Mononuclear cell (primary cell): ENCODE results near the gene ZNF814. TPM values are rescaled to one million over a fixed set of nuclear protein-coding genes. Genes with fewer than 3 reads are reported as not detected.
"Not testable (repeated sequence)": the region's sequence is repeated elsewhere in the genome, so short reads cannot be mapped to it uniquely, and the experiment has no call there.

Experiments used
- H3K27me3 ChIP-seq: 2 replicates; pipeline ENCODE4 v1.6.0; 2011; ENCODE audit warnings: low read length, control low read depth; ENCODE audit not compliant: insufficient read depth
- H3K4me1 ChIP-seq: 2 replicates; pipeline ENCODE4 v1.5.1; 2011; ENCODE audit warnings: mild to moderate bottlenecking, low read length, control low read depth; ENCODE audit not compliant: insufficient read depth
- H3K4me3 ChIP-seq: 2 replicates; pipeline ENCODE4 v1.5.1; 2011; ENCODE audit warnings: mild to moderate bottlenecking, low read length, moderate library complexity
- H3K9me3 ChIP-seq: 2 replicates; pipeline ENCODE4 v1.5.1; 2011; ENCODE audit warnings: low read depth, mild to moderate bottlenecking, control low read depth, low read length
- total RNA-seq: library from RNA; depleted of rRNA; stranded (reverse); fragments of >200 nt; gene quantifications from one replicate; pipeline ENCODE4 v1.2.3, GENCODE V29; 2012

The ZNF814 gene
- total RNA-seq, 1 donor: 25.6 TPM

- H3K4me1 ChIP-seq, H3K27me3 ChIP-seq, H3K4me3 ChIP-seq, H3K9me3 ChIP-seq: not testable (repeated sequence)
Measured at GRCh38 chr19:57836991-57837390, 51.8 kb downstream of the ZNF814 start.

GRCh38 chr19:57830071-57830602 lies 58.7 kb downstream of the ZNF814 start, which contains the start of gene ZNF587B:
Gene ZNF587B, plus strand, starts transcription at chr19:57830299. Its CDS starts 230 bp downstream, at chr19:57830529.
- Histone ChIP-seq H3K27me3 (no peaks in the 10 kb centered on the region), H3K4me1 (no peaks in the 10 kb centered on the region), H3K9me3 (no peaks in the 10 kb centered on the region), H3K4me3 (no peak within 1 kb of the TSS)

DNA sequence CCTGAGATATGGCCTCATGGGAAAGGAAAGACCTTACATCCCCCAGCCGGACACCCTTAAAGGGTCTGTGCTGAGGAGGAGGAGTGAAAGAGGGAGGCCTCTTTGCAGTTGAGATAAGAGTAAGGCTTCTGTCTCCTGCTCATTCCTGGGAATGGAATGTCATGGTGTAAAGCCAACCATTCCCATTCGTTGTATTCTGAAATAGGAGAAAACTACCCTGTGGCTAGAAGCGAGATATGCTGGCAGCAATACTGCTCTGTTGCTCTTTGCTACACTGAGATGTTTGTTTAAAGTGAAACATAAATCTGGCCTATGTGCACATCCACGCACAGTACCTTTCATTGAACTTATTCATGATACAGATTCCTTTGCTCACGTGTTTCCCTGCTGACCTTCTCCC lies 59.5 kb downstream of the ZNF814 start:
- Histone ChIP-seq H3K4me3 (no peak overlapping the region), H3K9me3 (no peaks in the 10 kb centered on the region), H3K4me1 (no peaks in the 10 kb centered on the region)

GRCh38 chr19:57825511-57825910 lies 63.3 kb downstream of the ZNF814 start:
- Histone ChIP-seq H3K9me3 (no peaks in the 10 kb centered on the region), H3K27me3 (no peaks in the 10 kb centered on the region), H3K4me1 (peaks cover 5% of the 10 kb centered on the region), H3K4me3 (no peak overlapping the region)

More for the DNA sequence above, 59.5 kb downstream of the ZNF814 start:
- H3K27me3 ChIP-seq: no peaks in the 10 kb centered on the region

DNA sequence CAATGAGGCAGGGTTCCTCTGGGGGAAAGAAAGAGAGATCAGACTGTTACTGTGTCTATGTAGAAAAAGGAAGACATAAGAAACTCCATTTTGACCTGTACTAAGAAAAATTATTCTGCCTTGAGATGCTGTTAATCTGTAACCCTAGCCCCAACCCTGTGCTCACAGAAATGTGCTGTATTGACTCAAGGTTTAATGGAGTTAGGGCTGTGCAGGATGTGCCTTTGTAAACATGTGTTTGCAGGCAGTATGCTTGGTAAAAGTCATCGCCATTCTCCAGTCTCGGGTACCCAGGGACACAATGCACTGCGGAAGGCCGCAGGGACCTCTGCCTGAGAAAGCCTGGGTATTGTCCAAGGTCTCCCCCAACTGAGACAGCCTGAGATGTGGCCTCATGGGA lies 65.2 kb downstream of the ZNF814 start:
- not testable (repeated sequence) for H3K27me3 ChIP-seq, H3K9me3 ChIP-seq, H3K4me3 ChIP-seq
- peaks cover 14% of the 10 kb centered on the region for H3K4me1 ChIP-seq

- not testable (repeated sequence) for H3K9me3 ChIP-seq, H3K27me3 ChIP-seq, H3K4me3 ChIP-seq
- H3K4me1 ChIP-seq: peaks cover 16% of the 10 kb centered on the region
Measured at GRCh38 chr19:57823155-57823554, 65.7 kb downstream of the ZNF814 start.

DNA sequence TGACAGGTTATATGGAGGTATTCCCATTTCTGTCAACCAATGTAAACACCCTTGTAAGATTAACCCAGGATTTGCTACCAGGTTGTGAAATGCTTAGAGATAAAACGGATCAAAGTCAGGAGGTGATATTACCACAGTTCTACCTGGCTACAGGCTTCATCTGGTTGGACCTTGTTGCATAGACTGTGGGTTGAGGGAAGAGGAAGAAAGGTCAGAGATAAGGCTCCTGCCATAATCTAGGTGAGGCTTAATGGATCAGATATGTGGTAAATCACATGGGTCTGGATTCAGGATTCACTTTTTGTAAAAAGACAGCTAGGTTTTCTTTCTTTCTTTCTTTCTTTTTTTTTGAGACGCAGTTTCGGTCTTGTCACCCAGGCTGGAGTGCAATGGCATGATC lies 67.3 kb downstream of the ZNF814 start:
- peaks cover 16% of the 10 kb centered on the region for H3K4me1 ChIP-seq
- not testable (repeated sequence) for H3K9me3 ChIP-seq, H3K4me3 ChIP-seq, H3K27me3 ChIP-seq

DNA sequence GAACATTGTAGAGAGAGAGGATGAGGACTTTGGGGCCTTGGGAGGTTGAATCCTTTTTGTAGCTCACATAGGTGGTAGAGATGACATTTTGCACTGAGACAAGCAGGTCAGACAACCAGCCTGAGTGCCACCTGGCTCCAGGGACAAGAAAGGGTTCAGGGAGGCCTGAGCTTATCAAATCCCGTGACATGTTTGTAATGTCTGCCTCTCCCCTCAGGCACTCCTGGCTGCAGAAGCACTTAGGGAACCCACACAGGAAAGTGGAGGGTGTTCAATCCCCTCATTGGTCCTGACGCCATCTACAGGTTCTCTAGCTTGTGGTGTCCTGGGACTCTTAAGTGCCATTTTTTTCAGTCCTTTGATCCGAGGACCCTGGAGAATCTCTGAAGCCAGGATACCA lies 67.7 kb downstream of the ZNF814 start:
- H3K27me3 ChIP-seq, H3K4me3 ChIP-seq: not testable (repeated sequence)

GRCh38 chr19:57820599-57820998 lies 68.2 kb downstream of the ZNF814 start:
- Histone ChIP-seq H3K4me1 (peaks cover 17% of the 10 kb centered on the region), H3K27me3 (no peaks in the 10 kb centered on the region), H3K9me3 (no peaks in the 10 kb centered on the region), H3K4me3 (no peak overlapping the region)

More for the DNA sequence above, 67.7 kb downstream of the ZNF814 start:
- H3K4me1 ChIP-seq: peaks cover 16% of the 10 kb centered on the region
- not testable (repeated sequence) for H3K9me3 ChIP-seq

GRCh38 chr19:57819475-57820148 lies 69.2 kb downstream of the ZNF814 start:
- Histone ChIP-seq H3K4me3 (peak overlapping the region; percentile 71), H3K9me3 (no peaks in the 10 kb centered on the region)

DNA sequence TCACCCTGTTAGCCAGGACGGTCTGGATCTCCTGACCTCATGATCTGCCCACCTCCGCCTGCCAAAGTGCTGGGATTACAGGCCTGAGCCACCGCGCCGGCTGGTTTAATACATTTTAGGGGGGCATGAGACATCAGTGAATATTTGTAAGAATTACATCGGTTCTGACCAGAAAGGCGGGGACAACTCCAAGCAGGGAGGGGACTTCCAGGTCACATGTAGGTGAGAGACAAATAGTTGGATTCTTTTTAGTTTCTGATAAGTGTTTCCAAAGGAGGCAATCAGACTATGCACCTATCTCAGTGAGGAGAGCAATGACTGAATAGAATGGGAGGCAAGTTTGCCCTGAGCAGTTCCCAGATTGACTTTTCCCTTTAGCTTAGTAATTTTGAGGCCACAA lies 70.5 kb downstream of the ZNF814 start:
- peaks cover 34% of the 10 kb centered on the region for H3K4me1 ChIP-seq
- no peaks in the 10 kb centered on the region for H3K27me3 ChIP-seq
- no peak overlapping the region for H3K4me3 ChIP-seq
- no peaks in the 10 kb centered on the region for H3K9me3 ChIP-seq

More at GRCh38 chr19:57819475-57820148, 69.2 kb downstream of the ZNF814 start:
- H3K27me3 ChIP-seq: no peaks in the 10 kb centered on the region
- H3K4me1 ChIP-seq: peaks cover 24% of the 10 kb centered on the region

DNA sequence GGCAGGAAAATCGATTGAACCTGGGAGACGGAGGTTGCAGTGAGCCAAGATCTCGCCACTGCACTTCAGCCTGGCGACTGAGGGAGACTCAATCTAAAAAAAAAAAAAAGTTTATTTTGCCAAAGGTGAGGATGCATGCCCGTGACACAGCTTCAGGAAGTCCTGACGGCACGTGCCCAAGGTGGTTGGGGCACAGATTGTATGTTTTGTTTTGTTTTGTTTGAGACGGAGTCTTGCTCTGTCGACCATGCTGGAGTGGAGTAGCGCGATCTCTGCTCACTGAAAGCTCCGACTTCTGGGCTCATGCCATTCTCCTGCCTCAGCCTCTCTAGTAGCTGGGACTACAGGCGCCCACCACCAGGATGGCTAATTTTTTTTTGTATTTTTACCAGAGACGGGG lies 70.9 kb downstream of the ZNF814 start:
- H3K4me3 ChIP-seq: no peak overlapping the region

GRCh38 chr19:57816652-57817051 lies 72.2 kb downstream of the ZNF814 start:
- no peaks in the 10 kb centered on the region for H3K27me3 ChIP-seq
- no peak overlapping the region for H3K4me3 ChIP-seq
- peaks cover 50% of the 10 kb centered on the region for H3K4me1 ChIP-seq
- H3K9me3 ChIP-seq: no peaks in the 10 kb centered on the region

More for the DNA sequence above, 70.9 kb downstream of the ZNF814 start:
- peaks cover 38% of the 10 kb centered on the region for H3K4me1 ChIP-seq
- H3K9me3 ChIP-seq: no peaks in the 10 kb centered on the region
- H3K27me3 ChIP-seq: no peaks in the 10 kb centered on the region

DNA sequence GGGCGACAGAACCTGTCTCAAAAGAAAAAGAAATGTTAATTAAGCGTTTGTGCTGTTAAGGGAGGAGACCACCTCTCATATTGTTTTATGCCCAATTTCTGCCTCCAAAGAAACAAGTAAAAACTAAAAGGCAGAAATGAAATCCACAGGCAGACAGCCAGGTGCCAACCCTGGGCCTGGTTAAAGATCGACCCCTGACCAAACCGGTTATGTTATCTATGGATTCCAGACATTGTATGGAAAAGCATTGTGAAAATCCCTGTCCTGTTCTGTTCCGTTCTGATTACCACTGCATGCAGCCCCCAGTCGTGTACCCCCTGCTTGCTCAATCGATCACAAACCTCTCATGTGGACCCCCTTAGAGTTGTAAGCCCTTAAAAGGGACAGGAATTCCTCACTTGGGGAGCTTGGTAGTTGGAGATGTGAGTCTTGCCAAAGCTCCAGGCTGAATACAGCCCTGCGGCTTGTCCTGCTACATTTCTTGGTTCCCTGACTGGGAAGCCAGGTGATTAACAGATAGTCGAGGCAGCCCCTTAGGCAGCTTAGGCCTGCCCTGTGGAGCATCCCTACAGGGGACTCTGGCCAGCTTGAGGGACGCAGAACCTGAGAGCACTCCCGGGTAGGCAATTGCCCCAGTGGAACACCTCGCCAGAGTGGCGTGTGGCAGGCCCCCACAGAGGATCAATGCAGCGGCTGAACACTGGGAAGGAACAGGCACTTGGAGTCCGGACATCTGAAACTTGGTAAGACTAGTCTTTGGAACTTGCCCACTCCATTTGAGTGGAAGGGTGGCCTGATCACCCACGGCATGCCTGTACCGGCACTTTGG lies 73.4 kb downstream of the ZNF814 start:
- no peaks in the 10 kb centered on the region for H3K9me3 ChIP-seq
- peak overlapping the region; percentile 59 for H3K4me3 ChIP-seq
- H3K27me3 ChIP-seq: no peaks in the 10 kb centered on the region
- H3K4me1 ChIP-seq: peaks cover 44% of the 10 kb centered on the region

DNA sequence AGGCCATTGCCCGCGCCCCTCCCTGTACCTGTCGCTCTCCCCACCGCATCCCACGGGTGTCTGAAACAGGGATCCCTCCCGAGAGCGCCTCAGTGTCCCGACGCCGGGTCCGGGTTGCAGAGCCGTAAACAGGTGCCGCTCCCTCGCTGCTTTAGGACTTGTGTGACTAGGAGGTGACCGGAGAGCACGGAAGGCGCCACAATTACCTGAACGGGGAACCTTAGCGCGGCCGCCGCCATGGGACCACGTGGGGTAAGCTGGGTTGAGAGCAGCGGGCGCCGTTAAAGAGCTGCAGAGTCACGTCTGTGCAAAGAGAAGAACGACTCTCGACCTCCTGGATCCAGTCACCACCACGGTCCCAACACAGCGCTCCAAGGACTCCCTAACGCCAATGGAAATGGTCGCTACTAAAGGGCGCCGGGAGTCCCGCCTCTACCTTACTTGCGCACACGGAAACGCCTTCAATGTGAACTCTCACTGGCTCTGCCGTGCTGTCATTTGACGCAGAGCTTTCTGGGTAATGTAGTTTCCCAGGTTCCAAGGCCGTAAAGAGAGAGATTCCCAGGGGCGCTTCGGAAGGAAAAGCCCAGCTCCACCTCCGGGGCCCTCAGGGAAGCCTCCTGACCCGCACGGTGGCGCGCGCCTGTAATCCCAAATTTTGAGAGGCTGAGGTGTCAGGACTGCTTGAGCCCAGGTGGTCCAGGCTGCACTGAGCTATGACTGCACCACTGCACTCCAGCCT lies 74.2 kb downstream of the ZNF814 start, which contains the start of gene ZNF552:
ZNF552 (minus strand) TSS at position 409 of the 742 bp plus-strand sequence; CDS start at position 239, 170 bp downstream.
- Histone ChIP-seq H3K4me3 (peak within 1 kb of the TSS; percentile 59), H3K27me3 (no peaks in the 10 kb centered on the region)

More for the DNA sequence above, 74.2 kb downstream of the ZNF814 start, which contains the start of gene ZNF552:
- H3K9me3 ChIP-seq: no peaks in the 10 kb centered on the region
- peaks cover 39% of the 10 kb centered on the region for H3K4me1 ChIP-seq
